GM23338 (cell line): ENCODE results near the gene TTC16. TPM values are rescaled to one million over a fixed set of nuclear protein-coding genes. Genes with fewer than 3 reads are reported as not detected.

ENCODE experiments used
- ATAC-seq: fragments of 200-7000 bp; cut with Tn5 transposase; 3 replicates; pipeline ENCODE4 v1.9.1; 2020
- DNase-seq: peaks from one replicate; pipeline ENCODE4 v3.0.0-alpha.2; 2015; ENCODE audit warnings: low spot score
- H2AFZ ChIP-seq: fragments of 200-600 bp; sonication (generic); 2 replicates; pipeline ENCODE4 v1.8.0; 2016; ENCODE audit warnings: antibody characterized with exemption, mild to moderate bottlenecking, moderate library complexity
- H3F3A ChIP-seq: fragments of 200-600 bp; sonication (generic); replicated peaks from 2 replicates; pipeline ENCODE4 v1.8.0; 2017; ENCODE audit warnings: antibody characterized with exemption, mixed run types, low read depth
- H3K27ac ChIP-seq: fragments of 200-600 bp; sonication (generic); 2 replicates; pipeline ENCODE4 v1.6.1; 2016; ENCODE audit warnings: low read depth
- H3K27me3 ChIP-seq: fragments of 200-600 bp; sonication (generic); 2 replicates; pipeline ENCODE4 v1.8.0; 2016; ENCODE audit warnings: mild to moderate bottlenecking, mixed run types, moderate library complexity; ENCODE audit not compliant: insufficient read depth
- H3K36me3 ChIP-seq: fragments of 200-600 bp; sonication (generic); 2 replicates; pipeline ENCODE4 v1.8.0; 2016; ENCODE audit warnings: mild to moderate bottlenecking; ENCODE audit not compliant: insufficient read depth
- H3K4me1 ChIP-seq: fragments of 200-600 bp; sonication (generic); 2 replicates; pipeline ENCODE4 v1.8.0; 2016; ENCODE audit warnings: mild to moderate bottlenecking, moderate library complexity; ENCODE audit not compliant: insufficient read depth
- H3K4me2 ChIP-seq: fragments of 200-600 bp; sonication (generic); 2 replicates; pipeline ENCODE4 v1.7.1; 2017; ENCODE audit warnings: mixed run types
- H3K4me3 ChIP-seq: fragments of 200-600 bp; sonication (generic); 2 replicates; pipeline ENCODE4 v1.6.1; 2016; ENCODE audit warnings: mixed run types
- H3K79me2 ChIP-seq: fragments of 200-600 bp; sonication (generic); replicated peaks from 2 replicates; pipeline ENCODE4 v1.8.0; 2017; ENCODE audit warnings: mild to moderate bottlenecking; ENCODE audit not compliant: insufficient read depth
- H3K9me2 ChIP-seq: fragments of 200-600 bp; sonication (generic); 2 replicates; pipeline ENCODE4 v1.8.0; 2017; ENCODE audit not compliant: insufficient read depth
- H4K20me1 ChIP-seq: fragments of 200-600 bp; sonication (generic); replicated peaks from 2 replicates; pipeline ENCODE4 v1.8.0; 2017; ENCODE audit warnings: mild to moderate bottlenecking; ENCODE audit not compliant: insufficient read depth
- H3K27ac Mint-ChIP-seq: 2 replicates; pipeline ENCODE4 v1.8.0; 2020; ENCODE audit warnings: inconsistent platforms, mild to moderate bottlenecking, moderate library complexity, mixed read lengths
- H3K27me3 Mint-ChIP-seq: 3 replicates; pipeline ENCODE4 v1.8.0; 2022; ENCODE audit warnings: low read depth, mild to moderate bottlenecking, moderate library complexity, mixed read lengths, inconsistent platforms; ENCODE audit not compliant: insufficient read depth, poor library complexity
- H3K36me3 Mint-ChIP-seq: 3 replicates; pipeline ENCODE4 v1.8.0; 2021; ENCODE audit warnings: low read depth, mild to moderate bottlenecking, inconsistent platforms, moderate library complexity, mixed read lengths
- H3K4me1 Mint-ChIP-seq: 3 replicates; pipeline ENCODE4 v1.8.0; 2020; ENCODE audit warnings: mild to moderate bottlenecking, inconsistent platforms, mixed read lengths
- H3K4me3 Mint-ChIP-seq: 3 replicates; pipeline ENCODE4 v1.8.0; 2021; ENCODE audit warnings: moderate library complexity, mild to moderate bottlenecking, inconsistent platforms, mixed read lengths
- H3K9me3 Mint-ChIP-seq: 3 replicates; pipeline ENCODE4 v1.8.0; 2020; ENCODE audit warnings: moderate library complexity, mild to moderate bottlenecking, inconsistent platforms, mixed read lengths
- CREB1 ChIP-seq: fragments of 250-450 bp; sonication (Bioruptor Pico); IDR thresholded peaks from 2 replicates; pipeline ENCODE4 v1.5.0; 2020; ENCODE audit warnings: low read depth, mild to moderate bottlenecking, moderate library complexity
- EZH2 ChIP-seq: fragments of 200-600 bp; sonication (generic); IDR thresholded peaks from one replicate; pipeline ENCODE4 v1.8.0; 2017; ENCODE audit warnings: antibody characterized with exemption, mild to moderate bottlenecking, low read depth; ENCODE audit not compliant: unreplicated experiment
- JUNB ChIP-seq: IDR thresholded peaks from one replicate; pipeline ENCODE4 v1.6.1; 2016; ENCODE audit warnings: antibody characterized with exemption; ENCODE audit not compliant: unreplicated experiment
- POLR2AphosphoS5 ChIP-seq: IDR thresholded peaks from 2 replicates; pipeline ENCODE4 v1.6.1; 2016; ENCODE audit warnings: antibody characterized with exemption, low read depth
- STAT1 ChIP-seq: IDR thresholded peaks from one replicate; pipeline ENCODE4 v1.6.1; 2016; ENCODE audit warnings: antibody characterized with exemption; ENCODE audit not compliant: unreplicated experiment
- ZNF114 ChIP-seq: fragments of 250-450 bp; sonication (Bioruptor Pico); IDR thresholded peaks from 2 replicates; pipeline ENCODE4 v1.5.0; 2020; ENCODE audit warnings: mild to moderate bottlenecking, moderate library complexity
- polyA plus RNA-seq: library from polyadenylated mRNA; unstranded; fragments of >200 nt; fragmentation: Nextera tagmentation; extraction: Ambion mirVana; gene quantifications from 2 replicates; pipeline ENCODE4 v1.2.1, GENCODE V29; 2016
- total RNA-seq: library from RNA; depleted of rRNA; stranded (reverse); fragments of >200 nt; shearing (Covaris generic); gene quantifications from 2 replicates; pipeline ENCODE4 v1.2.3, GENCODE V29; 2014
- TF ChIP-seq, protein P1 (sequence below): fragments of 250-450 bp; sonication (Bioruptor Pico); IDR thresholded peaks from 2 replicates; pipeline ENCODE4 v1.5.0; 2020; ENCODE audit warnings: mild to moderate bottlenecking, moderate library complexity
- TF ChIP-seq, protein P2 (sequence below): IDR thresholded peaks from 2 replicates; pipeline ENCODE4 v1.6.1; 2016; ENCODE audit warnings: antibody characterized with exemption

TTC16 gene
- total and polyA plus RNA-seq, 2 experiments from 2014 or later: not detected

DNA sequence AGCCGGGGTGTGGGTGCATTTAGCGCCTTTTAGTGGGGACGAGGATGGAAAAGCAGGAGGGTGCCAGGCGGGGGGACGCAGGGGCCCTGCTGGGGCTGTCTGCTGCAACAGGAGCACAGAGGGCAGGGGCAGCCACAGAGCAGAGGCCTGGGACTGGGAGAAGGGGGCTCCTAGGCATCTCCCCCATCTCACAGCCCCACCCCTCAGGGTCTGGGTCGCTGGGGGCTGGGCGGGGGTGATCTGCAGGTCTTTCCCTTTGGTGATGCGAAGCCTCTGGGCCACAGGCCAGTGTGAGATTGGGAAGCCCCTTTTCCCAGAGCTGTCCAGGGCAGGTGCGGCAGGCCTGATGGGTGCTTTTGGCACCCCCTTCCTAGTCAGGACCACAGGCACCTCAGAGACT lies 14.4 kb downstream of the TTC16 start (continued):
- TF ChIP-seq, protein P1, sequence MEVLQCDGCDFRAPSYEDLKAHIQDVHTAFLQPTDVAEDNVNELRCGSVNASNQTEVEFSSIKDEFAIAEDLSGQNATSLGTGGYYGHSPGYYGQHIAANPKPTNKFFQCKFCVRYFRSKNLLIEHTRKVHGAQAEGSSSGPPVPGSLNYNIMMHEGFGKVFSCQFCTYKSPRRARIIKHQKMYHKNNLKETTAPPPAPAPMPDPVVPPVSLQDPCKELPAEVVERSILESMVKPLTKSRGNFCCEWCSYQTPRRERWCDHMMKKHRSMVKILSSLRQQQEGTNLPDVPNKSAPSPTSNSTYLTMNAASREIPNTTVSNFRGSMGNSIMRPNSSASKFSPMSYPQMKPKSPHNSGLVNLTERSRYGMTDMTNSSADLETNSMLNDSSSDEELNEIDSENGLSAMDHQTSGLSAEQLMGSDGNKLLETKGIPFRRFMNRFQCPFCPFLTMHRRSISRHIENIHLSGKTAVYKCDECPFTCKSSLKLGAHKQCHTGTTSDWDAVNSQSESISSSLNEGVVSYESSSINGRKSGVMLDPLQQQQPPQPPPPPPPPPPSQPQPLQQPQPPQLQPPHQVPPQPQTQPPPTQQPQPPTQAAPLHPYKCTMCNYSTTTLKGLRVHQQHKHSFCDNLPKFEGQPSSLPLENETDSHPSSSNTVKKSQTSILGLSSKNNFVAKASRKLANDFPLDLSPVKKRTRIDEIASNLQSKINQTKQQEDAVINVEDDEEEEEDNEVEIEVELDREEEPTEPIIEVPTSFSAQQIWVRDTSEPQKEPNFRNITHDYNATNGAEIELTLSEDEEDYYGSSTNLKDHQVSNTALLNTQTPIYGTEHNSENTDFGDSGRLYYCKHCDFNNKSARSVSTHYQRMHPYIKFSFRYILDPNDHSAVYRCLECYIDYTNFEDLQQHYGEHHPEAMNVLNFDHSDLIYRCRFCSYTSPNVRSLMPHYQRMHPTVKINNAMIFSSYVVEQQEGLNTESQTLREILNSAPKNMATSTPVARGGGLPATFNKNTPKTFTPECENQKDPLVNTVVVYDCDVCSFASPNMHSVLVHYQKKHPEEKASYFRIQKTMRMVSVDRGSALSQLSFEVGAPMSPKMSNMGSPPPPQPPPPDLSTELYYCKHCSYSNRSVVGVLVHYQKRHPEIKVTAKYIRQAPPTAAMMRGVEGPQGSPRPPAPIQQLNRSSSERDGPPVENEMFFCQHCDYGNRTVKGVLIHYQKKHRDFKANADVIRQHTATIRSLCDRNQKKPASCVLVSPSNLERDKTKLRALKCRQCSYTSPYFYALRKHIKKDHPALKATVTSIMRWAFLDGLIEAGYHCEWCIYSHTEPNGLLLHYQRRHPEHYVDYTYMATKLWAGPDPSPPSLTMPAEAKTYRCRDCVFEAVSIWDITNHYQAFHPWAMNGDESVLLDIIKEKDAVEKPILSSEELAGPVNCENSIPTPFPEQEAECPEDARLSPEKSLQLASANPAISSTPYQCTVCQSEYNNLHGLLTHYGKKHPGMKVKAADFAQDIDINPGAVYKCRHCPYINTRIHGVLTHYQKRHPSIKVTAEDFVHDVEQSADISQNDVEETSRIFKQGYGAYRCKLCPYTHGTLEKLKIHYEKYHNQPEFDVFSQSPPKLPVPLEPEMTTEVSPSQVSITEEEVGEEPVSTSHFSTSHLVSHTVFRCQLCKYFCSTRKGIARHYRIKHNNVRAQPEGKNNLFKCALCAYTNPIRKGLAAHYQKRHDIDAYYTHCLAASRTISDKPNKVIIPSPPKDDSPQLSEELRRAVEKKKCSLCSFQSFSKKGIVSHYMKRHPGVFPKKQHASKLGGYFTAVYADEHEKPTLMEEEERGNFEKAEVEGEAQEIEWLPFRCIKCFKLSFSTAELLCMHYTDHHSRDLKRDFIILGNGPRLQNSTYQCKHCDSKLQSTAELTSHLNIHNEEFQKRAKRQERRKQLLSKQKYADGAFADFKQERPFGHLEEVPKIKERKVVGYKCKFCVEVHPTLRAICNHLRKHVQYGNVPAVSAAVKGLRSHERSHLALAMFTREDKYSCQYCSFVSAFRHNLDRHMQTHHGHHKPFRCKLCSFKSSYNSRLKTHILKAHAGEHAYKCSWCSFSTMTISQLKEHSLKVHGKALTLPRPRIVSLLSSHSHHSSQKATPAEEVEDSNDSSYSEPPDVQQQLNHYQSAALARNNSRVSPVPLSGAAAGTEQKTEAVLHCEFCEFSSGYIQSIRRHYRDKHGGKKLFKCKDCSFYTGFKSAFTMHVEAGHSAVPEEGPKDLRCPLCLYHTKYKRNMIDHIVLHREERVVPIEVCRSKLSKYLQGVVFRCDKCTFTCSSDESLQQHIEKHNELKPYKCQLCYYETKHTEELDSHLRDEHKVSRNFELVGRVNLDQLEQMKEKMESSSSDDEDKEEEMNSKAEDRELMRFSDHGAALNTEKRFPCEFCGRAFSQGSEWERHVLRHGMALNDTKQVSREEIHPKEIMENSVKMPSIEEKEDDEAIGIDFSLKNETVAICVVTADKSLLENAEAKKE (CRISPR knock-in tag): no peak
- no peak for TF ChIP-seq CREB1 (CRISPR knock-in tag)
- TF ChIP-seq POLR2AphosphoS5: no peak
- no peak for TF ChIP-seq ZNF114 (CRISPR knock-in tag)

DNA sequence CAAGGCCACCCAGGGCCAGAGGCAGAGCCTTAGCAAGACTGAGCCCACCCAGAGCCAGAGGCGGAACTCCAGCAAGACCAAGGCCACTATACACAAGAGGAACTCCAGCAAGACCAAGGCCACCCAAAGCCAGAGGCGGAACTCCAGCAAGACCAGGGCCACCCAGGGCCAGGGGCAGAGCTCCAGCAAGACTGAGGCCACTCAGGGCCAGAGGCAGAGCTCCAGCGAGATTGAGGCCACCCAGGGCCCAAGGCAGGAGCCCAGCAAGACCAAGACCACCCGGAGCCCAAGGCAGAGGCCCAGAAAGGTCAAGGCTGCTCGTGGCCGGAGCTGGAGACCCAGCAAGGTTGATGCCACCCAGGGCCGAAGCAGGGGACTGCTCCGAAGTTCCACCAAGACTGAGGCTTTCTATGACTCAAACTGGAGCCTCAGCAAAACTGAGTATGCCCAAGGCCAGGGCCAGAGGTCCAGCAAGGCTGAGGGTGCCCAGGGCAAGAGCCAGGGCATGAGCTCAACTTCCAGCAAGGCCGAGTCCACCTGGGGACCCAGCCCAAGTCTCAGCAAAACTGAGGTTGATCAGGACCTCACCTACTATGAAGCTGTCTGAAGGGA lies 15.0 kb downstream of the TTC16 start:
- Histone ChIP-seq H3K27ac (no peak overlapping the region), H3K4me2 (no peak overlapping the region), H3K4me1 (peaks cover 9% of the 10 kb centered on the region; the same call in 1 of the 2 replicates), H3K27me3 (no peaks in the 10 kb centered on the region), H2AFZ (no peak overlapping the region), H3K4me3 (no peak overlapping the region), H3K9me2 (no peaks in the 10 kb centered on the region), H3K79me2 (no peaks in the 10 kb centered on the region), H3F3A (no peaks in the 10 kb centered on the region), H3K36me3 (no peaks in the 10 kb centered on the region), H4K20me1 (no peaks in the 10 kb centered on the region)
- Mint-ChIP-seq H3K27ac (0 out of 2 replicates have a peak overlapping the region, but pooled peaks have one; percentile 78), H3K27me3 (peaks cover 10% of the 10 kb centered on the region), H3K36me3 (no peaks in the 10 kb centered on the region), H3K9me3 (no peaks in the 10 kb centered on the region; the same call in 2 of the 3 replicates), H3K4me3 (no peak overlapping the region), H3K4me1 (peaks cover 11% of the 10 kb centered on the region)
- ATAC-seq (no peak), DNase-seq (no peak)
- TF ChIP-seq, protein P1 (CRISPR knock-in tag): no peak
- TF ChIP-seq EZH2 (no peak), STAT1 (no peak), JUNB (no peak), POLR2AphosphoS5 (no peak), CREB1 (CRISPR knock-in tag) (no peak)
- TF ChIP-seq, protein P2, sequence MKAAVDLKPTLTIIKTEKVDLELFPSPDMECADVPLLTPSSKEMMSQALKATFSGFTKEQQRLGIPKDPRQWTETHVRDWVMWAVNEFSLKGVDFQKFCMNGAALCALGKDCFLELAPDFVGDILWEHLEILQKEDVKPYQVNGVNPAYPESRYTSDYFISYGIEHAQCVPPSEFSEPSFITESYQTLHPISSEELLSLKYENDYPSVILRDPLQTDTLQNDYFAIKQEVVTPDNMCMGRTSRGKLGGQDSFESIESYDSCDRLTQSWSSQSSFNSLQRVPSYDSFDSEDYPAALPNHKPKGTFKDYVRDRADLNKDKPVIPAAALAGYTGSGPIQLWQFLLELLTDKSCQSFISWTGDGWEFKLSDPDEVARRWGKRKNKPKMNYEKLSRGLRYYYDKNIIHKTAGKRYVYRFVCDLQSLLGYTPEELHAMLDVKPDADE: no peak
